Smooth muscle cell (in vitro differentiated cells): ENCODE data around the gene GLIS1. TPM values are rescaled to one million over a fixed set of nuclear protein-coding genes. Genes with fewer than 3 reads are reported as not detected.

Source experiments
- DNase-seq: peaks from one replicate; lab custom pipeline; 2025; ENCODE audit not compliant: unreplicated experiment; lab: John Stamatoyannopoulos, UW
- H2AFZ ChIP-seq: fragments of 200-600 bp; sonication (generic); 2 replicates; pipeline ENCODE4 v1.6.0; 2016; ENCODE audit warnings: antibody characterized with exemption, low read depth, mild to moderate bottlenecking
- H3F3A ChIP-seq: fragments of 200-600 bp; sonication (generic); 2 replicates; pipeline ENCODE4 v1.6.0; 2017; ENCODE audit warnings: antibody characterized with exemption, low read depth
- H3K27ac ChIP-seq: fragments of 200-600 bp; sonication (generic); 2 replicates; pipeline ENCODE4 v1.5.1; 2016; ENCODE audit warnings: low read depth, mild to moderate bottlenecking
- H3K27me3 ChIP-seq: fragments of 200-600 bp; sonication (generic); 2 replicates; pipeline ENCODE4 v1.6.1; 2016; ENCODE audit warnings: low read depth, mild to moderate bottlenecking
- H3K36me3 ChIP-seq: fragments of 200-600 bp; sonication (generic); 2 replicates; pipeline ENCODE4 v1.5.1; 2016; ENCODE audit warnings: low read depth
- H3K4me1 ChIP-seq: fragments of 200-600 bp; sonication (generic); 2 replicates; pipeline ENCODE4 v1.5.1; 2016; ENCODE audit warnings: low read depth
- H3K4me2 ChIP-seq: fragments of 200-600 bp; sonication (generic); 2 replicates; pipeline ENCODE4 v1.6.0; 2016; ENCODE audit warnings: mild to moderate bottlenecking
- H3K4me3 ChIP-seq: fragments of 200-600 bp; sonication (generic); 2 replicates; pipeline ENCODE4 v1.5.1; 2016; ENCODE audit warnings: mild to moderate bottlenecking
- H3K79me2 ChIP-seq: fragments of 200-600 bp; sonication (generic); 2 replicates; pipeline ENCODE4 v1.6.0; 2016; ENCODE audit warnings: low read depth, mild to moderate bottlenecking
- H3K9ac ChIP-seq: fragments of 200-600 bp; sonication (generic); 2 replicates; pipeline ENCODE4 v1.6.0; 2016; ENCODE audit warnings: low read depth
- H3K9me3 ChIP-seq: fragments of 200-600 bp; sonication (generic); replicated peaks from 2 replicates; pipeline ENCODE4 v1.5.1; 2016; ENCODE audit warnings: low read depth
- H4K20me1 ChIP-seq: fragments of 200-600 bp; sonication (generic); 2 replicates; pipeline ENCODE4 v1.6.0; 2016; ENCODE audit warnings: low read depth
- CTCF ChIP-seq: fragments of 200-600 bp; sonication (generic); IDR thresholded peaks from 2 replicates; pipeline ENCODE4 v1.5.1; 2017; ENCODE audit warnings: borderline replicate concordance, mild to moderate bottlenecking, antibody characterized with exemption; ENCODE audit not compliant: insufficient read depth, poor library complexity, severe bottlenecking
- WGBS: methylation state at CpG from one replicate; pipeline ENCODE4 v1.1.7; 2016; ENCODE audit warnings: low lambda C conversion rate; 5-methylcytosine and 5-hydroxymethylcytosine counted together
- polyA plus RNA-seq: library from polyadenylated mRNA; unstranded; fragments of >200 nt; fragmentation: Nextera tagmentation; extraction: Ambion mirVana; gene quantifications from 2 replicates; pipeline ENCODE4 v1.2.1, GENCODE V29; 2016
- total RNA-seq: library from RNA; depleted of rRNA; stranded (reverse); fragments of >200 nt; gene quantifications from 2 replicates; pipeline ENCODE4 v1.2.3, GENCODE V29; 2014

GLIS1 gene
- total and polyA plus RNA-seq, 2 experiments from 2014 or later: 0.36 to 4.9 TPM

- 91% methylated on average over 12 of the region's 12 CpGs for WGBS
- no peaks in the 10 kb centered on the region for H3K27me3 ChIP-seq
- no peak for TF ChIP-seq CTCF
Observed at GRCh38 chr1:53477651-53478501, 261.1 kb downstream of the GLIS1 start.

DNA sequence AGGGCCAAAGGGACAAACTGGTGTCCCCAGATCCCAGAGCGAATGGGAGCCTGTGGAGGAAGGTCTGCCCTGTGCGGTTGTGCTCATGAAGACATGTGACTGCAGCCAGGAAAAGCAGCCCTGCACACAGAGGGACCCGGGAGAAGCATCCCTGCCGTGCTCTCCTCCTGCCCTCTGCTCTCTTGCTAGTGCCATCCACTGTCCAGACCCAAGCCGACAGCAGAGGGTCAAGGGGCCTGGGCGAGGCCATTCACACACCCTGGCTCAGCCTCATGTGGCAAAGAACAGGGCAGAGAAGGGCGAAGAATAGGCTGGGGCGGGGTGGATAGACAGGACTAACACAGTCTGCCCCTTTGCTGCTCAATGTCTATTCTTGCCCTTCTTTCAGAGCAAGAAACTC, 262.4 kb downstream of the GLIS1 start:
- H2AFZ ChIP-seq: no peak overlapping the region
- no peak overlapping the region for H3K4me3 ChIP-seq
- no peaks in the 10 kb centered on the region for H4K20me1 ChIP-seq
- no peaks in the 10 kb centered on the region for H3K79me2 ChIP-seq
- H3K27ac ChIP-seq: no peak overlapping the region
- H3K4me2 ChIP-seq: no peak overlapping the region
- DNase-seq: no peak
- H3K36me3 ChIP-seq: no peaks in the 10 kb centered on the region
- no peaks in the 10 kb centered on the region for H3K4me1 ChIP-seq
- H3K9ac ChIP-seq: no peak overlapping the region
- no peaks in the 10 kb centered on the region for H3F3A ChIP-seq
- H3K9me3 ChIP-seq: no peaks in the 10 kb centered on the region
- H3K27me3 ChIP-seq: no peaks in the 10 kb centered on the region
- 91% methylated on average over 8 of the region's 8 CpGs for WGBS
- no peak for TF ChIP-seq CTCF

More at GRCh38 chr1:53477651-53478501, 261.1 kb downstream of the GLIS1 start:
- no peak overlapping the region for H3K4me2 ChIP-seq
- no peak overlapping the region for H3K9ac ChIP-seq
- no peaks in the 10 kb centered on the region for H3K36me3 ChIP-seq
- H3K79me2 ChIP-seq: no peaks in the 10 kb centered on the region
- H2AFZ ChIP-seq: no peak overlapping the region
- no peaks in the 10 kb centered on the region for H3K9me3 ChIP-seq
- no peaks in the 10 kb centered on the region for H4K20me1 ChIP-seq
- H3K4me1 ChIP-seq: no peaks in the 10 kb centered on the region
- no peak for DNase-seq
- no peak overlapping the region for H3K4me3 ChIP-seq
- H3K27ac ChIP-seq: no peak overlapping the region
- H3F3A ChIP-seq: no peaks in the 10 kb centered on the region

DNA sequence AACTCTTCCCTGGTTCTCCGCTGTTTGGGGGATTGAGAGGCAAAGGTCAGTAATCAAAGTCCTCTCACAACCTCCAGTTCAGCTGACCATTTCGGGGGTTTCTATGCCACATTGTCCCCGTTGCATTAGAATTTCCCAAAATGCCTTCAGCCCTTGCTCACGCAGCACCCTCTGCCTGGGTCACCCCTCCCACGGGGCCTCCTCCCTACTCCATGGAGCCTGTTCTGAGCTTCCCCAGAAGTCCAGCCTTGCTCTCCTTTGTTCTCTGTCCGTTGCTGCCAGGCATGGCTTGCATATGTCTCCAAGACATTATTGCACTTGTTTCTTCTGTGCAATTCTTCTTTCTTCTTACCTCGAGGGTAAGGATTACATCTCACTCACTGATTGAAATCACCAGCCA, 263.3 kb downstream of the GLIS1 start:
- no peaks in the 10 kb centered on the region for H3K4me1 ChIP-seq
- no peak for TF ChIP-seq CTCF
- no peaks in the 10 kb centered on the region for H3K36me3 ChIP-seq
- DNase-seq: no peak
- no peaks in the 10 kb centered on the region for H3K27me3 ChIP-seq
- no peaks in the 10 kb centered on the region for H4K20me1 ChIP-seq
- H3K9me3 ChIP-seq: no peaks in the 10 kb centered on the region
- no peaks in the 10 kb centered on the region for H3F3A ChIP-seq
- H3K4me3 ChIP-seq: no peak overlapping the region
- no peak overlapping the region for H3K27ac ChIP-seq
- H3K4me2 ChIP-seq: no peak overlapping the region
- no peak overlapping the region for H3K9ac ChIP-seq
- no peaks in the 10 kb centered on the region for H3K79me2 ChIP-seq
- no peak overlapping the region for H2AFZ ChIP-seq
- WGBS: 85% methylated on average over 7 of the region's 7 CpGs

DNA sequence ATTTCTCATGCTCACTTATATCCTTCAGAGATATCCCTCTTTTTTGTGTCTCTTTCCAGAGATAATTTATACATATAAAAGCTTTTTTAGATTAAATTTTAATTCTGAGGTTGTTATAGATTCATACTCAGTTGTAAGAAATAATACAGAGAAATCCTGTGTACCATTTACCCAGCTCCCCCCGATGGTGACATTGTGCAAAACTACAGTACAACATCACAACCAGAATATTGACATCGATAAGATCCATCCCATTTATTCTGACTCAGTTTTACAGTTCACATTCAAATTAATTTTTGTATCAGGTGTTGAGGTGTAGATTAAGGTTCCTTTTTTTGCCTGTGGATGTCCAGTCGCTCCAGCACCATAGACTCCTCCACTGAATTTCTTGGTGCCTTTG, 265.5 kb downstream of the GLIS1 start:
- peaks cover 3% of the 10 kb centered on the region for H3K4me1 ChIP-seq
- no peak for DNase-seq
- no peaks in the 10 kb centered on the region for H3F3A ChIP-seq
- peak; percentile 22 for TF ChIP-seq CTCF
- no peak overlapping the region for H2AFZ ChIP-seq
- no peak overlapping the region for H3K27ac ChIP-seq
- 82% methylated on average over 3 of the region's 3 CpGs for WGBS
- no peaks in the 10 kb centered on the region for H3K79me2 ChIP-seq
- no peaks in the 10 kb centered on the region for H3K27me3 ChIP-seq
- H3K4me3 ChIP-seq: no peak overlapping the region
- H3K36me3 ChIP-seq: no peaks in the 10 kb centered on the region
- H3K4me2 ChIP-seq: no peak overlapping the region
- H3K9me3 ChIP-seq: no peaks in the 10 kb centered on the region
- H3K9ac ChIP-seq: no peak overlapping the region
- H4K20me1 ChIP-seq: no peaks in the 10 kb centered on the region
